GM18502 (cell line): ENCODE measurements around the gene ZBTB25.

ENCODE experiments used
- ATAC-seq: cut with Tn5 transposase; IDR thresholded peaks from one replicate; pipeline ENCODE4 v1.9.1; 2021; ENCODE audit warnings: mild to moderate bottlenecking; ENCODE audit not compliant: unreplicated experiment, poor library complexity

The ZBTB25 gene, protein sequence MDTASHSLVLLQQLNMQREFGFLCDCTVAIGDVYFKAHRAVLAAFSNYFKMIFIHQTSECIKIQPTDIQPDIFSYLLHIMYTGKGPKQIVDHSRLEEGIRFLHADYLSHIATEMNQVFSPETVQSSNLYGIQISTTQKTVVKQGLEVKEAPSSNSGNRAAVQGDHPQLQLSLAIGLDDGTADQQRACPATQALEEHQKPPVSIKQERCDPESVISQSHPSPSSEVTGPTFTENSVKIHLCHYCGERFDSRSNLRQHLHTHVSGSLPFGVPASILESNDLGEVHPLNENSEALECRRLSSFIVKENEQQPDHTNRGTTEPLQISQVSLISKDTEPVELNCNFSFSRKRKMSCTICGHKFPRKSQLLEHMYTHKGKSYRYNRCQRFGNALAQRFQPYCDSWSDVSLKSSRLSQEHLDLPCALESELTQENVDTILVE

DNA sequence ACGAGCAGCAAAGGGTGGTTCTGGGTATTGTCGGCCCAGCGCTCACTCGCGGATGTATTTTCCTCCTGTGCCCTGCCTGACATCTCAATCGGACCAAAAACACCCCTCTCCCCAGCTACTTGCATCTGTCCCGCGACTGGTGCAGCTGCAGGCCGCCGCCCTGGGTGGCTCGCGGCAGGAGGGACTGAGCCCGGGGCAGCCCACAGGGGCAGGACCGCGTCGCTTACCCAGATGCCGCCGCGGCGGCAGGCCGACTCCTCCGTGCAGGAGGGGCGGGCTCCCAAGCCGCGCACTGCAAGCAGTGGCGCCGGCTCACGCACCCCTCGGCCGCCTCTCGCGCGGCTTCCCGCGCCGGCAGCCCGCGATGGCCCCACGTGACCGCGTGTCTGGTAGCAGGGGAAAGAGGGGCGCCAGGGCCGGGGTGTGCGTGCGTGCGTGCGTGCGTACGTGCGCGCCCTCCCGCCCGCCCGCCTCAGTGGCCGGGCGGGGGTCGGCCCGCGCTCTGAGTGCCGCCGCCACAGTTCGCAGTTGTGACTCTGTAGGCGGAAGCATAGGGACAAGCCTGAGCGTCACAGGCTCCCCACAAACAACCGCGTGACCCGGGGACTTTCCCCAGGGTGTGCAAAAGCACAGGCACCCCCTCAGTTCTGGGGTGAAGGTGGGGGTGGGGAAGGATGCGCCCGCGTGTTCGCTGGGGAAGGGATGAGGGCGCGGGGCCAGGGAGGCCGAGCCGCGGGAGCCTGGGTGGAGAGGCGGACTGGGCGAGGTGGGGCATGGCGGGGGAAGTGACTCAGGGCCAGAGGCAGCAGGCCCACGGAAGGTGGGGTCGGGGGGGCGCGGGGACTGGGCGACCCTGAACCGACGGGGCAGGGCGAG is at the start of gene ZBTB25:
TSS of gene ZBTB25 (minus strand) at position 405 of the 876 bp plus-strand sequence. CDS start 13,305 bp downstream, outside the sequence.
- peak; percentile 64 for ATAC-seq

DNA sequence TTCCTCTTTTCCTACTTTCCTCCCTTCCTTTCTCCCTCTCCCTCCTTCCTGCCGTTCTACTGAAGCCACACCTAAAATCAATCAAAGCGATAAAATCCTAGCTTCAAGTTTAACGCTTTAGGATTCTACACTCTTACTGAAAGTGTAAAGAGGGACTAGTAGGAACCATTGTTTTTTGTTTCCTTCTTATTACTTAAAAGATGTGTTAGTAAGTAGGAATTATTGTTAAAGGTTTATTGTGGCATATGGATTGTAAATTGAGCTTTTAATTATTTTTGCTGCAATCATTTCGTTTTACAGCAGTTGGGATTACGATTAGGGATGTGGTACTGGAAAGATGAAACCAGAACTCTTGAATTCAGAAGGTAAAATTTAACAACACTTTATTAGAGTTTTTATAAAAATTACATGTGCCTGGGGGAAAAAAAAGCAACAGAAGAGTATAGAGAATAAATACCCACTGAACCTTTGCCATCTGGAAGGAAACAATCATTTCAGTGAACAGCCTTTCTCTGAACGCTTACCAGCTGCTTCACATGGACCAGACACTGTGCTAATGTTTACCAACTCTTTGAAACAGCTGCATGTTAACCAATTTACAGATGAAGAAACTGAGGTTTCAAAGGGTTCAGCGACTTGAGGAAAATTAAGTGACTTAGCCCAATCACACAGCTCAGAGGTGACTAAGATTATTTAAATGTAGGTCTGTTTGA is 47.1 kb upstream of the ZBTB25 start:
- ATAC-seq, result no peak

DNA sequence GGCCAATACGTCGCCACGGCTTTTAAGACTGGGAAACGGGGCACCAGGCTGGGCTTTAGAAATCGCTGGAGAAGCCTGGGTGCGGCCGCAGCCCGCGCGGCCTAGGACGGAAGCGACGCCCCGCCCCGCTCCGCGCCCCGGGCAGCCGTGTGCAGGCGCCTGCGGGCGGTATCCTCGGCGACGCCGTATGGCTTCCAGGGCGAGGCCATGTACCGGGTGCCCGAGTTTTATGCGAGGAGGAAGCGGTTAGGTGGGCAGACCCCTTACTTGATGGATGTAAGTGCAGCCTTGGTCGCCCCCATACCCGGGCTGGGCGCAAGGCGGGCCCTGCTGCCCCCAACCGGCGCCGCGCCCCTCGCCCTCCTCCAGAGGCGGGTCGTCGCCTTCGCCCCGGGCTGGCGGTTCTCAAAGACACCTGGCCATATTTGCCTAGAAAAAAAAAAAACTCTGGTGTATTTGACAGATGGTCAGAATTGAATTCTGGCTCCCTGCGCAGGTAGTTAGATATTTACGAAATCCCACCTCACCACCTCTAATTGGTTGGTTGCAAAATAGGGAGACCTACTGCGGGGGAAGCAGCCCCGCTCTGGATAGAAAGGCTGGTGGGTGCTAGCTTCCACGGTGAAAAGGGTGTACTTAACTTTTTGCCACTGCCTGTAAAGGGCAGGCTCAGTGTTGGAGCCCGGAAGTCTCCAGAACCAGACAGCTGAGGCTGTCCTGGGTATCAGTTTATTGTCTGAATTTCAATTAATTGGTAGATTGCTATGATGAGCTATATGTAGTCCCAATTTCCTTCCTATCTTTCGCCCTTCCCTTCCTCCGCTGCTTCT is 46.4 kb upstream of the ZBTB25 start, which contains the start of gene PPP1R36:
TSS of gene PPP1R36 (plus strand) at position 171 of the 830 bp plus-strand sequence. CDS start at position 208, 37 bp downstream.
- ATAC-seq, result no peak

DNA sequence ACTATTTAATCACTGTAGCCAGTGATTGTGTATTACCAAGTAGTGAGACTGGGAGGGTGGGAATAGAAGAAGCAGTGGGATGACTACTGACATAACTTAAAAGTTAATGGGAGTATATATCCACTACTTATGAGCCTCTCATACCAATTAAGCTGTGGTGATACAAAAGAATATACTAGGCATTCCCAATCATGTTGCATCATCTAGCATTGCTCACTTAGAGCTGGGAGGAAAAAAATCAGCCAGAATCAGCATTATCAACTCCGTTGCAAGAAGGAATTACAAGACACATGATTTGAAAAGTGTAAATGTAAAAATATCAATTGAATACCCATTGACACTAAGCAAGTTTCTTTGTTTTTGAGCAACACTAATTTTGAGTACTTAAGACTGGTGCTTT is 45.4 kb upstream of the ZBTB25 start:
- ATAC-seq, result no peak

DNA sequence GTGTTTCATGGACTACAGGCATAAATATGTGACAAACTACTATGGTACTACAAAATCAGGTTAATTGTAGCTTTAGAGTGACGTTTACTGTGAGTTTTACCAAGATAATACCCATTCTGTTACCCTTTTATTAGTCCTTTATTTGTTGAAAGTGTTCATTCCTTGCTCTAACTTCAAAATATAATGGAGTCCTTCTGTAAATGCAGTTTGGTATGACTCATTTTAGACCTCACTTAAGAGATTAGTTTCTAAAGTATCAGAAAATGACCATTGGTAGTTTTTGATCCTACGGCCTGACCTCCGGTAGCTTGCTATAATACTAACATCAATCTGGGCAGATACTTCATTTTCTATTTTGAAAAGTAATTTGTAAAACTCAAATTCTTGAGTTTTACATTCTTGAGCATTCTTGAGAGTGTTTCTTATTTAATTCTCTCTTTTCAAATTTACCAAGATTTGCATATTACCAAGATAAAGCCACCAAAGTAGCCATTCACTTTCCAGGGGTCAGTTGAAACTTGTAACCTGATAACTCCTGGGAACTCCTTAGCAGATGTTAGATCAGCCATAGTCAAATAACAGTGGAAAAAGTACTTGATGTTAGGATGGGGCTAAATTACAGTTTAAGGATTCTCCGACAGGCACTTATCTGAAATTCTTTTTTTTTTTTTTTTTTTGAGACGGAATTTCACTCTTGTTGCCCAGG is 41.1 kb upstream of the ZBTB25 start:
- ATAC-seq, result no peak

DNA sequence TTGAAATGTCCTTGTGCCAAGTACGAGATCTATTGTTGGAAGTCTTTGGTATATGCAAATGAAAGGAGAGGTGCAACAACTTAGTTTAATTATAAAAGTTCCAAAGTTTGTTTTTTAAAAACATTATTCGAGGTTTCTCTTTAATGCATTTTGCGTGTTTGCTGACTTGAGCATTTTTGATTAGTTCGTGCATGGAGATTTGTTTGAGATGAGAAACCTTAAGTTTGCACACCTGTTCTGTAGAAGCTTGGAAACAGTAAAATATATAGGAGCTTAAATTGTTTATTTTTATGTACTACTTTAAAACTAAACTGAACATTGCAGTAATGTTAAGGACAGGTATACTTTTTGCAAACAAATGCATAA is 39.2 kb upstream of the ZBTB25 start:
- no peak for ATAC-seq

DNA sequence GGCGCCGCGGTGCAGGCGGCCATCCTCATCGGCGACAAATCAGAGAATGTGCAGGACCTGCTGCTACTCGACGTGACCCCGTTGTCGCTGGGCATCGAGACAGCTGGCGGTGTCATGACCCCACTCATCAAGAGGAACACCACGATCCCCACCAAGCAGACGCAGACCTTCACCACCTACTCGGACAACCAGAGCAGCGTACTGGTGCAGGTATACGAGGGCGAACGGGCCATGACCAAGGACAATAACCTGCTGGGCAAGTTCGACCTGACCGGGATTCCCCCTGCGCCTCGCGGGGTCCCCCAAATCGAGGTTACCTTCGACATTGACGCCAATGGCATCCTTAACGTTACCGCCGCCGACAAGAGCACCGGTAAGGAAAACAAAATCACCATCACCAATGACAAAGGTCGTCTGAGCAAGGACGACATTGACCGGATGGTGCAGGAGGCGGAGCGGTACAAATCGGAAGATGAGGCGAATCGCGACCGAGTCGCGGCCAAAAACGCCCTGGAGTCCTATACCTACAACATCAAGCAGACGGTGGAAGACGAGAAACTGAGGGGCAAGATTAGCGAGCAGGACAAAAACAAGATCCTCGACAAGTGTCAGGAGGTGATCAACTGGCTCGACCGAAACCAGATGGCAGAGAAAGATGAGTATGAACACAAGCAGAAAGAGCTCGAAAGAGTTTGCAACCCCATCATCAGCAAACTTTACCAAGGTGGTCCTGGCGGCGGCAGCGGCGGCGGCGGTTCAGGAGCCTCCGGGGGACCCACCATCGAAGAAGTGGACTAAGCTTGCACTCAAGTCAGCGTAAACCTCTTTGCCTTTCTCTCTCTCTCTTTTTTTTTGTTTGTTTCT is 38.6 kb upstream of the ZBTB25 start:
- ATAC-seq, result no peak

DNA sequence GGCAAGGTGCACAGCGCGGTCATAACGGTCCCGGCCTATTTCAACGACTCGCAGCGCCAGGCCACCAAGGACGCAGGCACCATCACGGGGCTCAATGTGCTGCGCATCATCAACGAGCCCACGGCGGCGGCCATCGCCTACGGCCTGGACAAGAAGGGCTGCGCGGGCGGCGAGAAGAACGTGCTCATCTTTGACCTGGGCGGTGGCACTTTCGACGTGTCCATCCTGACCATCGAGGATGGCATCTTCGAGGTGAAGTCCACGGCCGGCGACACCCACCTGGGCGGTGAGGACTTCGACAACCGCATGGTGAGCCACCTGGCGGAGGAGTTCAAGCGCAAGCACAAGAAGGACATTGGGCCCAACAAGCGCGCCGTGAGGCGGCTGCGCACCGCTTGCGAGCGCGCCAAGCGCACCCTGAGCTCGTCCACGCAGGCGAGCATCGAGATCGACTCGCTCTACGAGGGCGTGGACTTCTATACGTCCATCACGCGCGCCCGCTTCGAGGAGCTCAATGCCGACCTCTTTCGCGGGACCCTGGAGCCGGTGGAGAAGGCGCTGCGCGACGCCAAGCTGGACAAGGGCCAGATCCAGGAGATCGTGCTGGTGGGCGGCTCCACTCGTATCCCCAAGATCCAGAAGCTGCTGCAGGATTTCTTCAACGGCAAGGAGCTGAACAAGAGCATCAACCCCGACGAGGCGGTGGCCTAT is 37.8 kb upstream of the ZBTB25 start:
- ATAC-seq, result no peak

DNA sequence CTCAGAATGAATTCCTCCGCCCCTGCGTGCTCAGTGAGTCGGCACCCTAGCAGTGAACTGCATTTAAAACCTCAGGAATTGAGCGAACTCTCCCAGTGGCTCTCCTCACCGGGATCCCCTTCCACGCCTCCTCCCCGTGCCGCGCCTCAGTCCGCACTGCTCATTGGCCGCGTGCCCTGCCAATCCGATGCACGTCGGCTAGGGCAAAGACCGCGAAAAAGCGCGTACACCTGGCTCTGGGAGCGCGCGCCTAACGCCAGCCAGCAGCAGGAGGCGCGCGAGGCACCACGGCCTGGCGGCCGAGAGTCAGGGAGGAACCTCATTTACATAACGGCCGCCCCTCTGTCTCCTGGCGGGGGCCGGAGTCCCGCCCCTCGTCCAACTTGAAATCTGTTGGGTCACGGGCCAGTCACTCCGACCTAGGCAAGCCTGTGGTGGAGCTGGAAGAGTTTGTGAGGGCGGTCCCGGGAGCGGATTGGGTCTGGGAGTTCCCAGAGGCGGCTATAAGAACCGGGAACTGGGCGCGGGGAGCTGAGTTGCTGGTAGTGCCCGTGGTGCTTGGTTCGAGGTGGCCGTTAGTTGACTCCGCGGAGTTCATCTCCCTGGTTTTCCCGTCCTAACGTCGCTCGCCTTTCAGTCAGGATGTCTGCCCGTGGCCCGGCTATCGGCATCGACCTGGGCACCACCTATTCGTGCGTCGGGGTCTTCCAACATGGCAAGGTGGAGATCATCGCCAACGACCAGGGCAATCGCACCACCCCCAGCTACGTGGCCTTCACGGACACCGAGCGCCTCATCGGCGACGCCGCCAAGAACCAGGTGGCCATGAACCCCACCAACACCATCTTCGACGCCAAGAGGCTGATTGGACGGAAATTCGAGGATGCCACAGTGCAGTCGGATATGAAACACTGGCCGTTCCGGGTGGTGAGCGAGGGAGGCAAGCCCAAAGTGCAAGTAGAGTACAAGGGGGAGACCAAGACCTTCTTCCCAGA is 36.9 kb upstream of the ZBTB25 start, which contains the start of gene HSPA2:
TSS of gene HSPA2 (plus strand) at position 534 of the 995 bp plus-strand sequence. CDS start at position 643, 109 bp downstream.
- ATAC-seq, result peak; percentile 95

DNA sequence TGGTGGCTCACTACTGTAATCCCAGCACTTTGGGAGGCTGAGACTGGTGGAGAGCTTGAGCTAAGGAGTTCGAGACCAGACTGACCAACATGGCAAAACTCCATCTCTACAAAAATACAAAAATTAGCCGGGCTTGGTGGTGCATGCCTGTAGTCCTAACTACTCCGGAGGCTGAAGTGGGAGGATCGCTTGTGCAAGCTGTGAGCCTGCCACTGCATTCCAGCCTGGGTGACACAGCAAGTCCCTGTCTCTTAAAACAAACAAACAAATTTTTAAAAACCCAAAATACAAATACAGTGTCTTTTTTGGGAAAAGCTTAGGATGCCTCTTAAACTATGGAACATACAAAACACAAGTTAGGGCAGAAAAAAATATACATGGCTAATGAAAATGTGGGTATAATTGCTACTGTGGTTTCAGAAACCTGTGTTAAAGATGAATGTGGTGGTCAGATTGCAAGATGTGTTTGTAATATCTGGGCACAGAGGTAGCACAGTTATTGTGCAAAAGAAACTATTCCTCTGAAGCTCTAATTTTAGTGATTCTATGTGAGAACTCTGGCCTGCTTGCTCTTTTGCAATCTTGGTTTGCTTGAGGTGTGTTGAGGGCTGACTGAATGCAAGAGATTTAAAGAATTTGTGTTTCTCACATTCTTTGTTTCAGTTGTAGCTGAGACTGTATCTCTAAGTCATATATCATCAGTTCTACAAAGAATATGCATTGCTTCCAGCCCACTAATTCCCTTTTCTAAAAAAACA is 33.0 kb upstream of the ZBTB25 start:
- ATAC-seq, result no peak

DNA sequence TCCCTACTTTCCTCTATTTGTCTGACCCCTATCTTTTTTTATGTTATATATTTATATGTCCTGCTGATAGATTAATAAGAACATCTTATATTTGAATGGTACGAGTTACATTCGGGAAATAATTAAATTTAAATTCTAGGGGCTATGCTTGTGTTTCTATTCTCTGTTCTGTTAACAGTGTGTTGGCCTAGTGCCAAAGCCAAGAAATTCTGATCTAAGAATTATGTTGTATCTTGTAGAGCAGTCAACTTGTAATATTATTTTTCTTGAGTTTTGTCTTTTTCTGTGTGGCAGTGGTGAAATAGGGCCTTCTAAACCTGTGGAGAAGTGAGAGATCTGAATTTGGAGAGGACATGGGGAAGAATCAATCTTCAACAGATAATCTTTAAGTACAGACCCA is 27.9 kb upstream of the ZBTB25 start:
- ATAC-seq, result no peak

DNA sequence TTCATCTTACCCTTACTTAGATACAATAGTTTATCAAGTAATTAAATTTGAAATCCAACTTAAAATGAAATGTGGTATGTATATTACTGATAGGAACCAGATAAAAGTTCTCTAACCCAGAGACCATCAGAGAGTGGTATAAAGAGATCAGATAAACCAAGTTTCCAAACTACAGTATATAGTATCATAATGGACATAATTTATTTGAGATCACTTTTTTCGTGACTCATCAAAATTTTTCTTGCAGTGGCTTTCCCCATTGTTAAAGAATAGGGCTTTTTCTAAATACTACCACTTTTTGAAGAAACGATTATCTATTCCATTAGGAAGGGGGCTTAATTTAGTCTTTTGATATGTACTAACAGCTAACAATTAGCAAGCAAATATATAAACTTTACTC is 21.7 kb upstream of the ZBTB25 start:
- no peak for ATAC-seq

DNA sequence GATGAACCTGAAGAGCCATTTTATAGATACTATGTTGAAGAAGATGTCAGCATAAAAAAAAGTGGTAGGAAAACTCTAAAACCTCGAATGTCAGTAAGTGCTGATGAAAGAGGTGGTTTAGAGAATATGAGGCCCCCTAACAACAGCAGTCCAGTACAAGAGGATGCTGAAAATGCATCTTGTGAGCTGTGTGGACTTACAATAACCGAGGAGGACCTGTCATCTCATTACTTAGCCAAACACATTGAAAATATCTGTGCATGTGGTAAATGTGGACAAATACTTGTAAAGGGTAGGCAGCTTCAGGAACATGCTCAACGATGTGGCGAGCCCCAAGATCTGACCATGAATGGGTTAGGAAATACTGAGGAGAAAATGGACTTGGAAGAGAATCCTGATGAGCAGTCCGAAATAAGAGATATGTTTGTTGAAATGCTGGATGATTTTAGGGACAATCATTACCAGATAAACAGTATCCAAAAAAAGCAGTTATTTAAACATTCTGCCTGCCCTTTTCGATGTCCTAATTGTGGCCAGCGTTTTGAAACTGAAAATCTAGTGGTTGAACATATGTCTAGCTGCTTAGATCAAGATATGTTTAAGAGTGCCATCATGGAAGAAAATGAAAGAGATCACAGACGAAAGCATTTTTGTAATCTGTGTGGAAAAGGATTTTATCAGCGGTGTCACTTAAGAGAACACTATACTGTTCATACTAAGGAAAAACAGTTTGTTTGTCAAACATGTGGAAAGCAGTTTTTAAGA is 19.1 kb upstream of the ZBTB25 start:
- no peak for ATAC-seq

DNA sequence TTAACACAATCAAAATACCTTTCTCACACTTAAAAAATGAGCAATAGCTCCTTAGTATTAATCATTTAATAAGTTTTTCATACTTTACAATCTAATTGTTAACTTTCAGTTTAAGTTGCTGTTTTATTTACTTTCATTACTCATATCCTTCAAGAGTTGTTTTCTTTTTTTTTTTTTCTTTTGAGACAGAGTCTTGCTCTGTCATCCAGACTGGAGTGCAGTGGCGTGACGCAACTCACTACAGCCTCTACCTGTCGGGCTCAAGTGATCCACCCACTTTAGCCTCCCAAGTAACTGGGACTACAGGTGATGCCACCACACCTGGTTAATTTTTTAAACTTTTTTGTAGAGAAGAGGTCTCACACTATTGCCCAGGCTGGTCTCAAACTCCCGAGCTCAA is 17.1 kb upstream of the ZBTB25 start:
- no peak for ATAC-seq

DNA sequence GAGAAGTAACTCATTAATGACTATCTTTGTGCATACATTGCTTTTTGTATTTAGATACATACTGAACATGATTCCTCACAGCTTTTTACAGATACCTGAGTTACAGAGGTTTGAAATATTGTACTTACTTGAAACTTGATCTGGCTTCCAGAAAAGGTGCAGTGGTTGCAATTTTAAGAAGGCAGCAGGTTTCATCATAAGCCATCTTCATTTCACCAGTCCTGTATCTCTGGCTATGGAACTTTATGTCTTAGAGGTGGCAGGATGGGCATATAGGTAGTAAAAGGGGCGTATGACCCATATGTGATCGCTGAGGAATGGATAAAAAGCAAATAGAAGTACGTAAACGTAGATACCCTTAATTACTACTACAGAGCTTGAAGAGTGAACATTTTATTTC is 14.6 kb upstream of the ZBTB25 start:
- ATAC-seq, result no peak
